Measurements from ENCODE around the gene CAMTA1. TPM values are rescaled to one million over a fixed set of nuclear protein-coding genes. Genes with fewer than 3 reads are reported as not detected.

The CAMTA1 gene
- total RNA-seq, 1 donor from 2014 or later = 38.1 TPM

GRCh38 chr1:7441143-7441841 lies 656.0 kb downstream of the CAMTA1 start:
- peaks cover 0 to 5% (median 2%) of the 10 kb centered on the region in 3 donors for H3K27me3 ChIP-seq (ENCODE audit: control insufficient read depth in 3 of 3, insufficient read depth in 3 of 3, low read length in 3 of 3)
- no peaks in the 10 kb centered on the region for H3K9me3 ChIP-seq (ENCODE audit: control insufficient read depth in 3 of 3, low read length in 3 of 3)
- H3K4me3 ChIP-seq (ENCODE audit: low read length in 3 of 3) = no peak overlapping the region
- H3K27ac ChIP-seq (ENCODE audit: low read depth, low read length) = no peak overlapping the region
- no peaks in the 10 kb centered on the region for H3K36me3 ChIP-seq (ENCODE audit: control insufficient read depth in 3 of 3, insufficient read depth in 3 of 3, low read length in 3 of 3)
- H3K4me1 ChIP-seq (ENCODE audit: control insufficient read depth in 3 of 3, insufficient read depth in 3 of 3, low read length in 3 of 3) = no peaks in the 10 kb centered on the region
- no peak overlapping the region for H3K9ac ChIP-seq (ENCODE audit: low read depth in 1 of 3, low read length in 3 of 3)

GRCh38 chr1:7442036-7442435 lies 656.8 kb downstream of the CAMTA1 start:
- Histone ChIP-seq H3K4me1 (ENCODE audit: control insufficient read depth in 3 of 3, insufficient read depth in 3 of 3, low read length in 3 of 3) (no peaks in the 10 kb centered on the region), H3K9ac (ENCODE audit: low read depth in 1 of 3, low read length in 3 of 3) (no peak overlapping the region), H3K9me3 (ENCODE audit: control insufficient read depth in 3 of 3, low read length in 3 of 3) (no peaks in the 10 kb centered on the region), H3K36me3 (ENCODE audit: control insufficient read depth in 3 of 3, insufficient read depth in 3 of 3, low read length in 3 of 3) (no peaks in the 10 kb centered on the region), H3K27ac (ENCODE audit: low read depth, low read length) (no peak overlapping the region), H3K27me3 (ENCODE audit: control insufficient read depth in 3 of 3, insufficient read depth in 3 of 3, low read length in 3 of 3) (peaks cover 0 to 5% (median 2%) of the 10 kb centered on the region in 3 donors), H3K4me3 (ENCODE audit: low read length in 3 of 3) (no peak overlapping the region)

GRCh38 chr1:7442918-7443317 lies 657.7 kb downstream of the CAMTA1 start:
- peaks cover 0 to 9% (median 2%) of the 10 kb centered on the region in 3 donors for H3K27me3 ChIP-seq (ENCODE audit: control insufficient read depth in 3 of 3, insufficient read depth in 3 of 3, low read length in 3 of 3)

GRCh38 chr1:7444363-7444762 lies 659.1 kb downstream of the CAMTA1 start:
- H3K4me1 ChIP-seq (ENCODE audit: control insufficient read depth in 3 of 3, insufficient read depth in 3 of 3, low read length in 3 of 3) = no peaks in the 10 kb centered on the region

More at GRCh38 chr1:7442918-7443317, 657.7 kb downstream of the CAMTA1 start:
- Histone ChIP-seq H3K4me1 (ENCODE audit: control insufficient read depth in 3 of 3, insufficient read depth in 3 of 3, low read length in 3 of 3) (no peaks in the 10 kb centered on the region), H3K27ac (ENCODE audit: low read depth, low read length) (no peak overlapping the region), H3K9ac (ENCODE audit: low read depth in 1 of 3, low read length in 3 of 3) (no peak overlapping the region), H3K36me3 (ENCODE audit: control insufficient read depth in 3 of 3, insufficient read depth in 3 of 3, low read length in 3 of 3) (no peaks in the 10 kb centered on the region), H3K9me3 (ENCODE audit: control insufficient read depth in 3 of 3, low read length in 3 of 3) (no peaks in the 10 kb centered on the region), H3K4me3 (ENCODE audit: low read length in 3 of 3) (no peak overlapping the region)

GRCh38 chr1:7447093-7447492 lies 661.8 kb downstream of the CAMTA1 start:
- Histone ChIP-seq H3K36me3 (ENCODE audit: control insufficient read depth in 3 of 3, insufficient read depth in 3 of 3, low read length in 3 of 3) (no peaks in the 10 kb centered on the region), H3K9ac (ENCODE audit: low read depth in 1 of 3, low read length in 3 of 3) (no peak overlapping the region), H3K4me3 (ENCODE audit: low read length in 3 of 3) (no peak overlapping the region), H3K9me3 (ENCODE audit: control insufficient read depth in 3 of 3, low read length in 3 of 3) (no peaks in the 10 kb centered on the region), H3K4me1 (ENCODE audit: control insufficient read depth in 3 of 3, insufficient read depth in 3 of 3, low read length in 3 of 3) (no peaks in the 10 kb centered on the region), H3K27me3 (ENCODE audit: control insufficient read depth in 3 of 3, insufficient read depth in 3 of 3, low read length in 3 of 3) (peaks cover 0 to 5% (median 2%) of the 10 kb centered on the region in 3 donors), H3K27ac (ENCODE audit: low read depth, low read length) (no peak overlapping the region)

More at GRCh38 chr1:7444363-7444762, 659.1 kb downstream of the CAMTA1 start:
- no peaks in the 10 kb centered on the region for H3K36me3 ChIP-seq (ENCODE audit: control insufficient read depth in 3 of 3, insufficient read depth in 3 of 3, low read length in 3 of 3)
- H3K27me3 ChIP-seq (ENCODE audit: control insufficient read depth in 3 of 3, insufficient read depth in 3 of 3, low read length in 3 of 3) = peaks cover 0 to 9% (median 2%) of the 10 kb centered on the region in 3 donors
- no peaks in the 10 kb centered on the region for H3K9me3 ChIP-seq (ENCODE audit: control insufficient read depth in 3 of 3, low read length in 3 of 3)
- no peak overlapping the region for H3K4me3 ChIP-seq (ENCODE audit: low read length in 3 of 3)
- H3K9ac ChIP-seq (ENCODE audit: low read depth in 1 of 3, low read length in 3 of 3) = no peak overlapping the region
- no peak overlapping the region for H3K27ac ChIP-seq (ENCODE audit: low read depth, low read length)

- H3K27me3 ChIP-seq (ENCODE audit: control insufficient read depth in 3 of 3, insufficient read depth in 3 of 3, low read length in 3 of 3) = peaks cover 0 to 5% (median 2%) of the 10 kb centered on the region in 3 donors
- H3K4me3 ChIP-seq (ENCODE audit: low read length in 3 of 3) = no peak overlapping the region
- no peak overlapping the region for H3K27ac ChIP-seq (ENCODE audit: low read depth, low read length)
- H3K9me3 ChIP-seq (ENCODE audit: control insufficient read depth in 3 of 3, low read length in 3 of 3) = no peaks in the 10 kb centered on the region
- no peaks in the 10 kb centered on the region for H3K4me1 ChIP-seq (ENCODE audit: control insufficient read depth in 3 of 3, insufficient read depth in 3 of 3, low read length in 3 of 3)
- no peak overlapping the region for H3K9ac ChIP-seq (ENCODE audit: low read depth in 1 of 3, low read length in 3 of 3)
- no peaks in the 10 kb centered on the region for H3K36me3 ChIP-seq (ENCODE audit: control insufficient read depth in 3 of 3, insufficient read depth in 3 of 3, low read length in 3 of 3)
Observed at GRCh38 chr1:7447736-7448135, 662.5 kb downstream of the CAMTA1 start.

GRCh38 chr1:7448986-7449385 lies 663.7 kb downstream of the CAMTA1 start:
- H3K9ac ChIP-seq (ENCODE audit: low read depth in 1 of 3, low read length in 3 of 3) = no peak overlapping the region
- no peaks in the 10 kb centered on the region for H3K36me3 ChIP-seq (ENCODE audit: control insufficient read depth in 3 of 3, insufficient read depth in 3 of 3, low read length in 3 of 3)
- no peaks in the 10 kb centered on the region for H3K9me3 ChIP-seq (ENCODE audit: control insufficient read depth in 3 of 3, low read length in 3 of 3)
- no peak overlapping the region for H3K4me3 ChIP-seq (ENCODE audit: low read length in 3 of 3)
- H3K27ac ChIP-seq (ENCODE audit: low read depth, low read length) = no peak overlapping the region
- H3K27me3 ChIP-seq (ENCODE audit: control insufficient read depth in 3 of 3, insufficient read depth in 3 of 3, low read length in 3 of 3) = peaks cover 0 to 5% (median 2%) of the 10 kb centered on the region in 3 donors
- H3K4me1 ChIP-seq (ENCODE audit: control insufficient read depth in 3 of 3, insufficient read depth in 3 of 3, low read length in 3 of 3) = no peaks in the 10 kb centered on the region

GRCh38 chr1:7449750-7450149 lies 664.5 kb downstream of the CAMTA1 start:
- Histone ChIP-seq H3K36me3 (ENCODE audit: control insufficient read depth in 3 of 3, insufficient read depth in 3 of 3, low read length in 3 of 3) (no peaks in the 10 kb centered on the region), H3K4me1 (ENCODE audit: control insufficient read depth in 3 of 3, insufficient read depth in 3 of 3, low read length in 3 of 3) (peaks cover 0 to 1% (median 0%) of the 10 kb centered on the region in 3 donors), H3K27ac (ENCODE audit: low read depth, low read length) (no peak overlapping the region), H3K9me3 (ENCODE audit: control insufficient read depth in 3 of 3, low read length in 3 of 3) (no peaks in the 10 kb centered on the region), H3K9ac (ENCODE audit: low read depth in 1 of 3, low read length in 3 of 3) (no peak overlapping the region), H3K27me3 (ENCODE audit: control insufficient read depth in 3 of 3, insufficient read depth in 3 of 3, low read length in 3 of 3) (peaks cover 0 to 5% (median 2%) of the 10 kb centered on the region in 3 donors), H3K4me3 (ENCODE audit: low read length in 3 of 3) (no peak overlapping the region)

GRCh38 chr1:7450838-7451237 lies 665.6 kb downstream of the CAMTA1 start:
- H3K4me1 ChIP-seq (ENCODE audit: control insufficient read depth in 3 of 3, insufficient read depth in 3 of 3, low read length in 3 of 3) = peaks cover 10 to 12% (median 10%) of the 10 kb centered on the region in 3 donors
- no peak overlapping the region for H3K27ac ChIP-seq (ENCODE audit: low read depth, low read length)
- no peak overlapping the region for H3K9ac ChIP-seq (ENCODE audit: low read depth in 1 of 3, low read length in 3 of 3)
- H3K36me3 ChIP-seq (ENCODE audit: control insufficient read depth in 3 of 3, insufficient read depth in 3 of 3, low read length in 3 of 3) = no peaks in the 10 kb centered on the region
- no peak overlapping the region for H3K4me3 ChIP-seq (ENCODE audit: low read length in 3 of 3)
- peaks cover 0 to 5% (median 0%) of the 10 kb centered on the region in 3 donors for H3K27me3 ChIP-seq (ENCODE audit: control insufficient read depth in 3 of 3, insufficient read depth in 3 of 3, low read length in 3 of 3)
- no peaks in the 10 kb centered on the region for H3K9me3 ChIP-seq (ENCODE audit: control insufficient read depth in 3 of 3, low read length in 3 of 3)

- Histone ChIP-seq H3K9me3 (ENCODE audit: control insufficient read depth in 3 of 3, low read length in 3 of 3) (no peaks in the 10 kb centered on the region), H3K27ac (ENCODE audit: low read depth, low read length) (no peak overlapping the region), H3K4me3 (ENCODE audit: low read length in 3 of 3) (no peak overlapping the region), H3K4me1 (ENCODE audit: control insufficient read depth in 3 of 3, insufficient read depth in 3 of 3, low read length in 3 of 3) (peaks cover 13 to 15% (median 14%) of the 10 kb centered on the region in 3 donors), H3K9ac (ENCODE audit: low read depth in 1 of 3, low read length in 3 of 3) (no peak overlapping the region), H3K36me3 (ENCODE audit: control insufficient read depth in 3 of 3, insufficient read depth in 3 of 3, low read length in 3 of 3) (no peaks in the 10 kb centered on the region), H3K27me3 (ENCODE audit: control insufficient read depth in 3 of 3, insufficient read depth in 3 of 3, low read length in 3 of 3) (no peaks in the 10 kb centered on the region)
Observed at GRCh38 chr1:7453038-7453437, 667.8 kb downstream of the CAMTA1 start.
